ENCODE measurements around the gene PLTP.
"Not testable (repeated sequence)": the region's sequence is repeated elsewhere in the genome, so short reads cannot be mapped to it uniquely, and the experiment has no call there.

PLTP gene

DNA sequence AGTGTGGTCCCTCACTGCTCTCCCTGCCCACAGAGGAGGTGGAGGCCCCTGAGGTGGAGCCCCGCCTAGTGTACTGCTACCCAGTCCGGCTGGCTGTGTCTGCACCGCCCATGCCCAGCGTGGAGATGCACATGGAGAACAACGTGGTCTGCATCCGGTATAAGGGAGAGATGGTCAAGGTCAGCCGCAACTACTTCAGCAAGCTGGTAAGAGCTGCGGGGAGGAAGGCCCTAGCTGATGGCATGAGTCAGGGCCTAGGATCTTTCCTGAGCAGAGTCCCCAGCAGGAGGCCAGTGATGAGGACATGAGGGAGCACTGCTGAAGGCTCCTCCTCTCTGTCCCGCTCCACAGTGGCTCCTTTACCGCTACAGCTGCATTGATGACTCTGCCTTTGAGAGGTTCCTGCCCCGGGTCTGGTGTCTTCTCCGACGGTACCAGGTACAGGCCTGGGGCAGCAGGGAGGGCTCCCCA lies 33.8 kb upstream of the PLTP start:
- in situ Hi-C loops (cut with HindIII; ENCODE audit: low pct_ligation_motif_present, low pct_unique_long_range_greater_than_20kb, low sequenced_read_pairs), result no loop called here

GRCh38 chr20:45944965-45945677 lies 33.2 kb upstream of the PLTP start:
- in situ Hi-C loops (cut with HindIII; ENCODE audit: low pct_ligation_motif_present, low pct_unique_long_range_greater_than_20kb, low sequenced_read_pairs), result no loop called here

More for the DNA sequence above, 33.8 kb upstream of the PLTP start:
- DNase-seq, result no peak

GRCh38 chr20:45944151-45944964 lies 32.4 kb upstream of the PLTP start:
- in situ Hi-C loops (cut with HindIII; ENCODE audit: low pct_ligation_motif_present, low pct_unique_long_range_greater_than_20kb, low sequenced_read_pairs), result no loop called here
- DNase-seq, result peak; percentile 25

More at GRCh38 chr20:45944965-45945677, 33.2 kb upstream of the PLTP start:
- DNase-seq, result no peak

DNA sequence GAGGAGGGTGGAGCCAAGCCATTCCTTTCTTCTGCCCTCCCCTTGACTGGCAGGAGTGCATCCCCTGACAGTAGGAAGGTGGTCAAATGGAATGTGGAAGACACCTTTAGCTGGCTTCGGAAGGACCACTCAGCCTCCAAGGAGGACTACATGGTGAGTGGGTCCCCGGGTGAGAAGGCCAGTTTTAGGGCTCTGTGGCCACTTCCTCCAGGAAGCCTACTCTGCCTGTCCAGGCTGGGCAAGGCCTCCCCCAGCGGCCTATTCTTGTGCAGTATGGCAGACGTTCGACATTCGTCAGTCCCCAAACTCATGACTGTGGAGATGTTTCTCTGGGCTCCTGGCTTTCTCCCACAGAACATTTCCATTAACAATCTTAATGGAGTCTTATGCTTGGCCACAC lies 31.7 kb upstream of the PLTP start:
- DNase-seq, result no peak
- in situ Hi-C loops (cut with HindIII; ENCODE audit: low pct_ligation_motif_present, low pct_unique_long_range_greater_than_20kb, low sequenced_read_pairs), result no loop called here

DNA sequence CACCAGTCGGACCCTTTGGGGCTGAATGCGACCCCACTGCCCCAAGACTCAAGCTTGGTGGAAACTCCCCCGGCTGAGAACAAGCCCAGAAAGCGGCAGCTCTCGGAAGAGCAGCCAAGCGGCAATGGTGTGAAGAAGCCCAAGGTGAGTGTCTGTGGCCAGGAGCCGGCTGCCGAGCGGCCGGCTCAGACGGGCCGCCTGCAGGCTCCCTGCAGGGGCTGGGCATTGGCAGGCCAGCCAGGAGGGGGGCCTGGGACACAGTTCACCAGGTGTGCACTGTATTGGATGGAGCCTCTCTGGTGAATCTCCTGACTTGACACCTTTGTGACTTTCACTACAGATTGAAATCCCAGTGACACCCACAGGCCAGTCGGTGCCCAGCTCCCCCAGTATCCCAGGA lies 28.5 kb upstream of the PLTP start:
- in situ Hi-C loops (cut with HindIII; ENCODE audit: low pct_ligation_motif_present, low pct_unique_long_range_greater_than_20kb, low sequenced_read_pairs), result no loop called here

DNA sequence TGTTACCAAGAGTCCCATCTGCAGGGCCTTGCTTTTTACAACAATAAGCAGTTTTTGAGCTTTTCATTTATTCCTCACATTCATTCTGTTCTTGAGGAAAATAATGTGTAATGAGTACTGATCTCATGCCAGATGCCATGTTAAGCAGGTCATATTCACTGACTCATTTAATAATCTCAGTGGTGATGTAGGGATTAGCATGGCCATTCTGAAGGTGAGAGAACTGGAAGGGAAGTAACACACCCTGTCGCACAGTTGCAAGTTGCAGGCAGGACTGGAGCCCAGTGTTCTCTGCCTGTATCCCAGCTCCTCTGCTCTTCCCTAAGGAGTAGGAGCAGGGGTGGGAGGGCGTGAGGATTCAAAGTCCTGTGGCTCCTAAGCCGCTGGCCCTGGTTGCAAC lies 28.1 kb upstream of the PLTP start:
- no peak for DNase-seq
- in situ Hi-C loops (cut with HindIII; ENCODE audit: low pct_ligation_motif_present, low pct_unique_long_range_greater_than_20kb, low sequenced_read_pairs), result no loop called here

More for the DNA sequence above, 28.5 kb upstream of the PLTP start:
- no peak for DNase-seq

GRCh38 chr20:45938727-45939438 lies 26.9 kb upstream of the PLTP start:
- no peak for DNase-seq

DNA sequence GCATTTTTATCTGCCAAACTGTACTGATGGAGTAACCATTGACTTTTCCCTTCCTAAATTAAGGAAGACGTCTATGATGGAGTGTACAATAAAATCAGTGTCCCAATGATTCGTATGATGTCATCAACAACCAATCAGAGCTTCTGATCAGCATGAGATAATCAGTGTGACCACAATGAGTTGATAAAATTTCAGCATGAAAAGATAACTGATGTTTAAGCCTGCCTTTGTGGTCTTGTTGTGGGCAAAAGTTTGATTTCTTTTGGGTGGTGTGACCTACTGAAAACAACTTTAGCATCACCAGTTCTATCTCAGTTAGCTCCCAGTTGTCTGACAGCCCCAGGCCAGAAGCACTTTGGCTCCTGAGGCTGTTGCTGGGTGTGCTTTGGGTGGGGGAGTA lies 25.8 kb upstream of the PLTP start:
- in situ Hi-C loops (cut with HindIII; ENCODE audit: low pct_ligation_motif_present, low pct_unique_long_range_greater_than_20kb, low sequenced_read_pairs), result no loop called here
- no peak for DNase-seq

More at GRCh38 chr20:45938727-45939438, 26.9 kb upstream of the PLTP start:
- in situ Hi-C loops (cut with HindIII; ENCODE audit: low pct_ligation_motif_present, low pct_unique_long_range_greater_than_20kb, low sequenced_read_pairs), result no loop called here

- in situ Hi-C loops (cut with HindIII; ENCODE audit: low pct_ligation_motif_present, low pct_unique_long_range_greater_than_20kb, low sequenced_read_pairs), result no loop called here
- DNase-seq, result no peak
These were observed 23.6 kb upstream of the PLTP start for GRCh38 chr20:45935416-45936046.

DNA sequence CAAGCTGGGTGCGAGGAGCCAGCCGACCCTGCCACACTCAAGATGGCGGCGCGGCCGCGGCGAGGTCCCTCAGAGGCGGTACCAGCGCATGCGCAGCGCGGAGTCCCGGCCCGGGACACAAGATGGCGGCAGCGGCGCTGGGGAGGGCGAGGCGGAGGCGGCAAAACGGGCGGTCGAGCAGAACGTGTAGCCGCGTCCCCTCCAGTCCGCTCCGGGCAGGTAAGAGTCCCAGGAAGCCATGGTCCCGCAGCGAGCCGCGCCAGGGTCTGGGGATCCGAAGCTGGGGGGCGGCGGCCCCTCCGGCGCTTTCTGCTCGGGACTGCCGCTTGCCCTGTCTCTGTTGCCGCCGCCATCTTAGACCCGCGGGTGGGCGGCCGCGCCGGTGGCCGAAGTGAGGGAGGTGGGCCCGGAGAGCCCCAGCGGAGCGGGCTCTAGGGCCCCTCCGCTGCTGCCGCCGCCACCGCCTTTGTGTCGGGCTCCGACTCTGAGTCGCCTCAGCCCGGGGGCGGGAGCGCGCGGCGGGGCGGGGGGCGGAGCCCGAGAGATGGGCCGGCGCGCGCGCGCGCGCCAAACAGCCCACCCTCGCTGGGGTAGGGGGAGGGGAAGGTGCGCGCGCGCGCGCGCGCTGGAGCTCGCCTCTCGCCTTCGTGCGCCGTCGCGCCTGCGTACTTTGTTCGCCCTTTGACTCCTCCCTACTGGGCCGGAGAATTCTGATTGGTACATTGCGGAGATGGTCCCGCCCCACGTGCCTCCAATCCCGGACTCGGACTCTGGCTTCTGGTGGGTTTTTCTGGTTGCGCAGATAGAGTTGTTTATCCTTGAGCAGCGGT lies 22.8 kb upstream of the PLTP start, which contains the start of gene PCIF1:
PCIF1 (plus strand) TSS at position 98 of the 830 bp plus-strand sequence. CDS start 4,317 bp downstream, outside the sequence.
- peak; percentile 94 for DNase-seq
- in situ Hi-C loops (cut with HindIII; ENCODE audit: low pct_ligation_motif_present, low pct_unique_long_range_greater_than_20kb, low sequenced_read_pairs), result no loop called here

DNA sequence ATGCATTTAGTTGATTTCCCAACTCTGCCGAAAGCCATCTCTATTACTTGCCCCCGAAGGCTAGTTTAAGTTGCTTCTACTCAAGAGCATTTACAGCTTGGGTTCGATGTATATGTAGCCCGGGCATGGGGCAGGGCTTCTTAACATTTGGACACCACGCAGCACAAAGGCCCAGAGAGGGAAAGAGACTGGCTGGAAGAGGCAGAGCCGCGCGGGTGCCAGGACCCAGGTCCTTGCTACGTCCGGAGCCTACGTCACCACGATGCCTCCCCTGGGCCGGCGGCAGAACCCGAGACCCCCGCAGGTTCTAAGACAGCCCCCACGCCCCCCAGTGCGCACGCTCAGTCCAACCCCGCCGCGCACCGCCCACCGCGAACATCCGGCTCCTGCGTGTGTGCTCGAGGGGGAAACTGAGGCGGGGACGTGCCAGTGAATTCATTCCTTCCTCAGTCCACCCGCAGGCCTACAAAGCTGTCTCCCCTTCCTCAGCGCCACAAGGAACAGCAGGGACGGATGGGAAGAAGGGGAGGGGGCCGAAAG lies 22.2 kb upstream of the PLTP start:
- in situ Hi-C loops (cut with HindIII; ENCODE audit: low pct_ligation_motif_present, low pct_unique_long_range_greater_than_20kb, low sequenced_read_pairs), result no loop called here
- DNase-seq, result peak; percentile 27

DNA sequence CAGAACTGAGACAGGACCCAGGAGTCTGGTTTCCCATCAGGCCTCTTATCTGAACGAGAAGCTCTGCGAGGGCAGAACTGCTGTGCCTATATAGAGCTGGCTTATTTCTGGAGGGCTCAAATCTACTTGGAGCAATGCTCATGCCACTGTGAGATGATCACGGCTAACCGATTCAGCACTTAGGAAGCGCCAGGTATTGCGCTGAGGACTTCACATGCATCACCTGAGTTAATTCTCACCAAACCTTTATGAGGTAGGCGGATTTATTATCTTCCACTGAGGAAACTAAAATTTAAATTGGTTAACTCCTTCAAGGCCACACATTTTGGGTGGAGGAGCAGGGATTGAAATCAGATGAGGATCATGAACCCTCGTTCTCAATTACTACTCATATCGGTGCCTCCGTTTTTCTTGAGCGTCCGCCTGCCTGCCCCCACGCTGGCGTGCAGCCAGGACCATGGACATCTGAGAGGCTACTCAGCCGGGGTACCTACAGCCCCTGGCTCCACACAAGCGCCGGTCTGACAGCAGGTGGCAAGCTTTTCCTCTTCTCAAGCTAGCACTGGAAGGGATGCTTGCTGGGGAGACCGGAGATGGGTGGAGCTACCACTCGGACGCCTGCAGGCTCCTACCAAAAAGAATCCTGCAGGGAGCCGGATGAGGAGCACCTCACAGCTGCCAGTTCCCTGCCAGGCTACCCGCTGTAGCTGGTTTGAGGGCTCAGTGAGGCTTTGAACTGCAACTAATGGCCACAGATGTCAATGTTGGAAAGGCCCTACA lies 21.5 kb upstream of the PLTP start:
- peak; percentile 77 for DNase-seq
- in situ Hi-C loops (cut with HindIII; ENCODE audit: low pct_ligation_motif_present, low pct_unique_long_range_greater_than_20kb, low sequenced_read_pairs), result no loop called here

- in situ Hi-C loops (cut with HindIII; ENCODE audit: low pct_ligation_motif_present, low pct_unique_long_range_greater_than_20kb, low sequenced_read_pairs); DNase-seq: not testable (repeated sequence)
These were observed 19.7 kb upstream of the PLTP start for GRCh38 chr20:45931680-45932079.

GRCh38 chr20:45927071-45927878 lies 15.3 kb upstream of the PLTP start:
- DNase-seq, result no peak
- in situ Hi-C loops (cut with HindIII; ENCODE audit: low pct_ligation_motif_present, low pct_unique_long_range_greater_than_20kb, low sequenced_read_pairs), result no loop called here

- in situ Hi-C loops (cut with HindIII; ENCODE audit: low pct_ligation_motif_present, low pct_unique_long_range_greater_than_20kb, low sequenced_read_pairs), result no loop called here
- no peak for DNase-seq
These were observed 14.7 kb upstream of the PLTP start for GRCh38 chr20:45926731-45927070.

- DNase-seq, result no peak
- in situ Hi-C loops (cut with HindIII; ENCODE audit: low pct_ligation_motif_present, low pct_unique_long_range_greater_than_20kb, low sequenced_read_pairs), result no loop called here
These were observed 14.0 kb upstream of the PLTP start for GRCh38 chr20:45925821-45926506.

All from ACHN (cell line).